ENCODE measurements around the gene NAA15. TPM values are rescaled to one million over a fixed set of nuclear protein-coding genes. Genes with fewer than 3 reads are reported as not detected.
A peak's percentile ranks its signal among the peaks of the same experiment; 100 is the strongest.
"Not testable (repeated sequence)": the region's sequence is repeated elsewhere in the genome, so short reads cannot be mapped to it uniquely, and the experiment has no call there.

The NAA15 gene
- total and polyA plus RNA-seq, 2 experiments from 2014 or later = 29.2 to 32.8 TPM

DNA sequence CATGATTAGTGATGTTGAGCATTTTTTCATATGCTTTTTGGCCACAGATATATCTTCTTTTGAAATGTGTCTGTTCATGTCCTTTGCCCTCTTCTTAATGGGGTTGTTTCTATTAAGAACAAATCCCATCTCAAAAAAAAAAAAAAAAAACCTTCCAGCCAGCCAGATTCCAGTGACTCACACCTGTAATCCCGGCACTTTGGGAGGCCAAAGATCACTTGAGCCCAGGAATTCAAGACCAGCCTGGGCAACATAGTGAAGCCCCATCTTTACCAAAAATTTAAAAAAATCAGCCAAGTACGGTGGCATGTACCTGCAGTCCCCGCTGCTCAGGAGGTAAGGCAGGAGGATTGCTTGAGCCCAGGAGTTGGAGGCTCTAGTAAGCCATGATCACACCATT lies 157.7 kb downstream of the NAA15 start:
- Histone ChIP-seq H3K9me3 (ENCODE audit: low read depth) (no peaks in the 10 kb centered on the region), H2AFZ (no peak overlapping the region), H3F3A (ENCODE audit: insufficient read depth) (no peaks in the 10 kb centered on the region), H3K9ac (no peak overlapping the region), H3K9me2 (ENCODE audit: insufficient read depth) (no peaks in the 10 kb centered on the region), H3K27me3 (replicated peaks; ENCODE audit: insufficient read depth) (no peaks in the 10 kb centered on the region), H3K4me1 (ENCODE audit: insufficient read depth) (peaks cover 41% of the 10 kb centered on the region), H3K36me3 (ENCODE audit: low read depth) (no peaks in the 10 kb centered on the region), H3K27ac (no peak overlapping the region), H3K79me2 (ENCODE audit: insufficient read depth) (peaks cover 100% of the 10 kb centered on the region), H4K20me1 (ENCODE audit: insufficient read depth) (no peaks in the 10 kb centered on the region; the same call in 1 of the 2 replicates), H3K4me3 (no peak overlapping the region), H3K4me2 (ENCODE audit: unreplicated experiment) (no peak overlapping the region)
- in situ Hi-C loops (cut with MboI) = no loop called here
- 79 to 86% methylated on average over 3 of the region's 3 CpGs for WGBS, 2 experiments (ENCODE audit: low coverage in 1 of 2, low lambda C conversion rate in 2 of 2, missing lambda C conversion rate in 2 of 2)
- TF ChIP-seq EZH2phosphoT487 (IDR thresholded peaks at IDR 0.05; ENCODE audit: insufficient read depth, low read depth) (no peak), EZH2 (IDR thresholded peaks at IDR 0.05; ENCODE audit: insufficient read depth, poor library complexity, severe bottlenecking) (no peak)
- DNase-seq = peak; percentile 8

DNA sequence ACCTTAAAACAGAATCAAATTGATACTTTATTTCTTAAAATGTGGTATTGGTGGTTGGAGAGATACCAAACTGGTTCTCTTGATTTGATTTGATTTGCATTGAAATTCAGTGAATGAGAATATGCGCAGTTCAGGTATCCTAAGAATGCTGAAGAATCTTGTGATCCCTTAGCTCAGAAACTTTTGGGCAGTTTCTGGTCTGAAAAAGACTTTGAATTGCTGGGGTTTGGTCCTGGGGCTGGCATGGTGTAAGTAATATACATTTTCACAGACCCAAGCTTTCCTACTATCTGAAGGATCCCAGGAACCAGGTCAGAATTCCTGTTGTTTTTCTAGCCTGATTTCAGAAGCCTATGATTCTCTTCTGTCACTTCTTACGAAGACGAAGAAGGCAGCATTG lies 159.3 kb downstream of the NAA15 start:
- no peak overlapping the region for H3K27ac ChIP-seq
- no peak overlapping the region for H3K4me2 ChIP-seq (ENCODE audit: unreplicated experiment)
- no peaks in the 10 kb centered on the region for H3K27me3 ChIP-seq (replicated peaks; ENCODE audit: insufficient read depth)
- WGBS, 2 experiments (ENCODE audit: low coverage in 1 of 2, low lambda C conversion rate in 2 of 2, missing lambda C conversion rate in 2 of 2) = 95 to 100% methylated on average over 3 of the region's 3 CpGs
- no peak for DNase-seq
- no peak overlapping the region for H3K9ac ChIP-seq
- H3K9me3 ChIP-seq (ENCODE audit: low read depth) = no peaks in the 10 kb centered on the region
- peaks cover 34% of the 10 kb centered on the region for H3K4me1 ChIP-seq (ENCODE audit: insufficient read depth)
- H2AFZ ChIP-seq = no peak overlapping the region
- no peak overlapping the region for H3K4me3 ChIP-seq
- H3K36me3 ChIP-seq (ENCODE audit: low read depth) = no peaks in the 10 kb centered on the region
- H4K20me1 ChIP-seq (ENCODE audit: insufficient read depth) = no peaks in the 10 kb centered on the region; the same call in none of the 2 replicates
- no peaks in the 10 kb centered on the region for H3K9me2 ChIP-seq (ENCODE audit: insufficient read depth)
- H3K79me2 ChIP-seq (ENCODE audit: insufficient read depth) = peaks cover 98% of the 10 kb centered on the region
- in situ Hi-C loops (cut with MboI) = no loop called here
- no peak for TF ChIP-seq EZH2 (IDR thresholded peaks at IDR 0.05; ENCODE audit: insufficient read depth, poor library complexity, severe bottlenecking)
- no peak for TF ChIP-seq EZH2phosphoT487 (IDR thresholded peaks at IDR 0.05; ENCODE audit: insufficient read depth, low read depth)
- H3F3A ChIP-seq (ENCODE audit: insufficient read depth) = no peaks in the 10 kb centered on the region

DNA sequence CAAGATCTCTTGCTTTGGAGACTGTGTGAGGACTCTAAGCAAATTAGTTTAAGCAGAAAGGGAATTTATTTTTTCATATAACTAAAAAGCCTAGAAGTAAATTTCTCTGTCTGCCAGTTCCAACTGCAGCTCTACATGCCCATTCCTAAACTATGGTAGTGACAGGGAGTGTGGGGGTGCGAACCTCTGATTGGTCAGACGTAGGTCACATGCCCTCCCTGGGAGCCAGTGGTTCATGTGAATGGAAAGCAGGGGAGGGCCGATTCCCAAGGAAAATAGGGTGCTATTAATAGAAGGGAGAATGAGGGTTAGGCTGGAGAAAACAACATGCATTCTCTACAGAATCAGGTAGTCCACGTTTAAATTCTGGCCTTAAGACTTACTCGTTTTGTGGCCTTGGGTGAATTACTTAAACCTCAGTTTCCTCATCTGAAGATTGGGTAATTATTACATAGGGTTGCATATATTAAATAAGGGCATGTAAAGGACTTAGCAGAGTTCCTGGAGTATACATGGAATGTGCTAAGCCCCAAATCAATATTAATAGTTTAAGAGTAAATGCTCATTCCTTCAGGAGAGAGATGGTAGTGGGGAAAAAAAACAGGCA lies 159.8 kb downstream of the NAA15 start:
- H3K4me3 ChIP-seq = no peak overlapping the region
- H3K79me2 ChIP-seq (ENCODE audit: insufficient read depth) = peaks cover 98% of the 10 kb centered on the region
- in situ Hi-C loops (cut with MboI) = no loop called here

DNA sequence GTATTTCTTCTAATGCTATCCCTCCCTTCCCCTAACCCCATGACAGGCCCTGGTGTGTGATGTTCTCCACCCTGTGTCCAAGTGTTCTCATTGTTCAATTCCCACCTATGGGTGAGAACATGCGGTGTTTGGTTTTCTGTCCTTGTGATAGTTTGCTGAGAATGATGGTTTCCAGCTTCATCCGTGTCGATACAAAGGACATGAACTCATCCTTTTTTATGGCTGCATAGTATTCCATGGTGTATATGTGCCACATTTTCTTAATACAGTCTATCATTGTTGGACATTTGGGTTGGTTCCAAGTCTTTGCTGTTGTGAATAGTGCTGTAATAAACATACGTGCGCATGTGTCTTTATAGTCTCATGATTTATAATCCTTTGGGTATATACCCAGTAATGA lies 163.2 kb downstream of the NAA15 start:
- H3K4me3 ChIP-seq; DNase-seq; H3K4me2 ChIP-seq (ENCODE audit: unreplicated experiment); H4K20me1 ChIP-seq (ENCODE audit: insufficient read depth); H3K9me2 ChIP-seq (ENCODE audit: insufficient read depth); H3K27ac ChIP-seq; H3K9me3 ChIP-seq (ENCODE audit: low read depth); H3K9ac ChIP-seq; H2AFZ ChIP-seq; in situ Hi-C loops (cut with MboI); H3K27me3 ChIP-seq (replicated peaks; ENCODE audit: insufficient read depth); H3F3A ChIP-seq (ENCODE audit: insufficient read depth); H3K4me1 ChIP-seq (ENCODE audit: insufficient read depth); H3K36me3 ChIP-seq (ENCODE audit: low read depth): not testable (repeated sequence)
- WGBS, 2 experiments (ENCODE audit: low coverage in 1 of 2, low lambda C conversion rate in 2 of 2, missing lambda C conversion rate in 2 of 2) = 94 to 95% methylated on average over 5 of the region's 5 CpGs
- peaks cover 98% of the 10 kb centered on the region for H3K79me2 ChIP-seq (ENCODE audit: insufficient read depth)

More for the DNA sequence above, 159.8 kb downstream of the NAA15 start:
- Histone ChIP-seq H3K36me3 (ENCODE audit: low read depth) (no peaks in the 10 kb centered on the region), H3K4me1 (ENCODE audit: insufficient read depth) (peaks cover 28% of the 10 kb centered on the region), H3K27me3 (replicated peaks; ENCODE audit: insufficient read depth) (no peaks in the 10 kb centered on the region), H3K4me2 (ENCODE audit: unreplicated experiment) (no peak overlapping the region), H4K20me1 (ENCODE audit: insufficient read depth) (no peaks in the 10 kb centered on the region; the same call in none of the 2 replicates), H3K9me2 (ENCODE audit: insufficient read depth) (no peaks in the 10 kb centered on the region), H3K27ac (no peak overlapping the region), H3K9me3 (ENCODE audit: low read depth) (no peaks in the 10 kb centered on the region), H3F3A (ENCODE audit: insufficient read depth) (no peaks in the 10 kb centered on the region), H2AFZ (no peak overlapping the region), H3K9ac (no peak overlapping the region)
- 81 to 85% methylated on average over 5 of the region's 5 CpGs for whole genome bisulfite sequencing, 2 experiments (ENCODE audit: low coverage in 1 of 2, low lambda C conversion rate in 2 of 2, missing lambda C conversion rate in 2 of 2)
- TF ChIP-seq EZH2phosphoT487 (IDR thresholded peaks at IDR 0.05; ENCODE audit: insufficient read depth, low read depth) = no peak
- no peak for TF ChIP-seq EZH2 (IDR thresholded peaks at IDR 0.05; ENCODE audit: insufficient read depth, poor library complexity, severe bottlenecking)
- peak; percentile 3 for DNase-seq

- Histone ChIP-seq H3K4me3 (no peak overlapping the region), H4K20me1 (ENCODE audit: insufficient read depth) (peaks cover 6% of the 10 kb centered on the region), H3K79me2 (ENCODE audit: insufficient read depth) (peaks cover 98% of the 10 kb centered on the region), H3K27me3 (replicated peaks; ENCODE audit: insufficient read depth) (no peaks in the 10 kb centered on the region), H3K9me3 (ENCODE audit: low read depth) (no peaks in the 10 kb centered on the region), H2AFZ (no peak overlapping the region), H3K27ac (no peak overlapping the region), H3K9ac (no peak overlapping the region), H3K9me2 (ENCODE audit: insufficient read depth) (no peaks in the 10 kb centered on the region), H3K4me2 (ENCODE audit: unreplicated experiment) (no peak overlapping the region), H3F3A (ENCODE audit: insufficient read depth) (no peaks in the 10 kb centered on the region), H3K36me3 (ENCODE audit: low read depth) (no peaks in the 10 kb centered on the region), H3K4me1 (ENCODE audit: insufficient read depth) (no peaks in the 10 kb centered on the region)
- DNase-seq = no peak
- TF ChIP-seq EZH2 (IDR thresholded peaks at IDR 0.05; ENCODE audit: insufficient read depth, poor library complexity, severe bottlenecking) = no peak
- no peak for TF ChIP-seq EZH2phosphoT487 (IDR thresholded peaks at IDR 0.05; ENCODE audit: insufficient read depth, low read depth)
- WGBS, 2 experiments (ENCODE audit: low coverage in 1 of 2, low lambda C conversion rate in 2 of 2, missing lambda C conversion rate in 2 of 2) = 80 to 84% methylated on average over 4 of the region's 4 CpGs
- in situ Hi-C loops (cut with MboI) = no loop called here
Observed at GRCh38 chr4:139465922-139466321, 164.6 kb downstream of the NAA15 start.

DNA sequence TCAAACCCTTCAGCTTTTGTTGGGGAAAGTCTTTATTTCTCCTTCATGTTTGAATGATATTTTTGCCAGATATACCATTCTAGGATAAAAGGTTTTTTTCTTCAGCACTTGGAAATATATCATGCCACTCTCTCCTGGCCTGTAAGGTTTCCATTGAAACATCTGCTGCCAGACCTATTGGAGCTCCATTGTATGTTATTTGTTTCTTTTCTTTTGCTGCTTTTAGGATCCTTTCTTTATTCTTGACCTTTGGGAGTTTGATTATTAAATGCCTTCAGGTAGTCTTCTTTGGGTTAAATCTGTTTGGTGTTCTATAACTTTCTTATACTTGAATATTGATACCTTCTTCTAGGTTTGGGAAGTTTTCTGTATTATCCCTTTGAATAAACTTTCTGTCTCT lies 167.5 kb downstream of the NAA15 start:
- DNase-seq; H2AFZ ChIP-seq; H3K9me3 ChIP-seq (ENCODE audit: low read depth); H3F3A ChIP-seq (ENCODE audit: insufficient read depth); in situ Hi-C loops (cut with MboI); H3K27ac ChIP-seq; H3K4me3 ChIP-seq; H3K4me2 ChIP-seq (ENCODE audit: unreplicated experiment); H3K9ac ChIP-seq; H3K36me3 ChIP-seq (ENCODE audit: low read depth); H3K27me3 ChIP-seq (replicated peaks; ENCODE audit: insufficient read depth); H3K4me1 ChIP-seq (ENCODE audit: insufficient read depth); H4K20me1 ChIP-seq (ENCODE audit: insufficient read depth); H3K9me2 ChIP-seq (ENCODE audit: insufficient read depth): not testable (repeated sequence)
- H3K79me2 ChIP-seq (ENCODE audit: insufficient read depth) = peaks cover 96% of the 10 kb centered on the region
